CD4-positive, alpha-beta T cell treated with Interleukin-15 for 1 hour (primary cell): Measurements from ENCODE around the gene GLB1L.
A peak's percentile ranks its signal among the peaks of the same experiment; 100 is the strongest.
"Not testable (repeated sequence)": the region's sequence is repeated elsewhere in the genome, so short reads cannot be mapped to it uniquely, and the experiment has no call there.

Experiments used
- DNase-seq: peaks from one replicate; pipeline ENCODE4 v3.0.0-alpha.2; 2020

The GLB1L gene

GRCh38 chr2:219205165-219205538 is 40.1 kb downstream of the GLB1L start:
- no peak for DNase-seq

DNA sequence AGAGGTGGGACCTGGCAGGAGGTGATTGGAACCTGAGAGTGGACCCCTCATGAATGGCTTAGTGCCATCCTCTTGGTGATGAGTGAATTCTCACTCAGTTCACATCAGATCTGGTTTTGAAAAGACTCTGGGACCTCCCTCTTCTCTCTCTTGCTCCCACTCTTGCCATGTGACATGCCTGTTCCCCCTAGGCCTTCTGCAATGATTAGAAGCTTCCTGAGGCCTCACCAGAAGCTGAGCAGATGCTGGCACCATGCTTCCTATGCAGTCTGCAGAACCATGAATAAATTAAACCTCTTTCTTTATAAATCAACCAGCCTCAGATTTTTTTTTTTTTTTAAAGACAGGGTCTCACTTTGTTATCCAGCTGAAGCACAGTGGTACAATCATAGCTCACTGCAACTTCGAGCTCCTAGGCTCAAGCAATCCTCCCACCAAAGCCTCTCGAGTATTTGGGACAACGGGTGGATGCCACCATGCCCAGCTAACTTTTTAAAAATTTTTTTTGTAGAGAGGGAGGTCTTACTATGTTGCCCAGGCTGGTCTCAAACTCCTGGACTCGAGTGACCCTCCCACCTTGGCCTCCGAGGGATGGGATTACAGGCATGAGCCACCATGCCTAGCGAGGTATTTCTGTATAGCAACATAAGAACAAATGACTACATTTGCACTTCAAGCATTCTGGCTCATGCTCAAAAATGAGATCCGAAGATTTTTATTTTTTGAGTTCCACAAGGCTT is 40.6 kb downstream of the GLB1L start:
- DNase-seq = no peak

DNA sequence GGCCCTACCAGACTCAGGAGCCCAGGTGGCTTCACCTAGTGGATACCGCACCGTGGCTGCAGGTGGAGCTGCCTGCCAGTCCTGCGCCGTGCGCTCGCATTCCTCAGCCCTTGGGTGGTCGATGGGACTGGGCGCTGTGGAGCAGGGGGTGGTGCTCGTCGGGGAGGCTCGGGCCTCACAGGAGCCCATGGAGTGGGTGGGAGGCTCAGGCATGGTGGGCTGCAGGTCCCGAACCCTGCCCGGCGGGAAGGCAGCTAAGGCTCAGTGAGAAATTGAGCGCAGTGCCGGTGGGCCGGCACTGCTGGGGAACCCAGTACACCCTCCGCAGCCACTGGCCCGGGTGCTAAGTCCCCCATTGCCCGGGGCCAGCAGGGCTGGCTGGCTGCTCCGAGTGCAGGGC is 43.9 kb downstream of the GLB1L start:
- not testable (repeated sequence) for DNase-seq

DNA sequence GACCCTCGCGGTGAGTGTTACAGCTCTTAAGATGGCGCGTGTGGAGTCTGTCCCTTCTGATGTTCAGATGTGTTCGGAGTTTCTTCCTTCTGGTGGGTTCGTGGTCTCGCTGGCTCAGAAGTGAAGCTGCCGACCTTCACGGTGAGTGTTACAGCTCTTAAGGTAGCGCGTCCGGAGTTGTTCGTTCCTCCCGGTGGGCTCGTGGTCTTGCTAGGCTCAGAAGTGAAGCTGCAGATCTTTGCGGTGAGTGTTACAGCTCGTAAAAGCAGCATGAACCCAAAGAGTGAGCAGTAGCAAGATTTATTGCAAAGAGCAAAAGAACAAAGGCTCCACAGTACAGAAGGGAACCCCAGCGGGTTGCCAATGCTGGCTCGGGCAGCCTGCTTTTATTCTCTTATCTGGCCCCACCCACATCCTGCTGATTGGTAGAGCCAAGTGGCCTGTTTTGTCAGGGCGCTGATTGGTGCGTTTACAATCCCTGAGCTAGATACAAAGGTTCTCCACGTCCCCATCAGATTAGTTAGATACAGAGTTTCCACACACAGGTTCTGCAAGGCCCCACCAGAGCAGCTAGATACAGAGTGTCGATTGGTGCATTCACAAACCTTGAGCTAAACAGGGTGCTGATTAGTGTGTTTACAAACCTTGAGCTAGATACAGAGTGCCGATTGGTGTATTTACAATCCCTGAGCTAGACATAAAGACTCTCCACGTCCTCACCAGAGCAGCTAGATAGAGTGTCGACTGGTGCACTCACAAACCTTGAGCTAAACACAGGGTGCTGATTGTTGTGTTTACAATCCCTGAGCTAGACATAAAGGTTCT is 44.5 kb downstream of the GLB1L start:
- DNase-seq = peak; percentile 45

GRCh38 chr2:219199470-219200211 is 45.6 kb downstream of the GLB1L start:
- no peak for DNase-seq

- no peak for DNase-seq
These were observed 46.3 kb downstream of the GLB1L start for GRCh38 chr2:219198974-219199373.

GRCh38 chr2:219197388-219197787 is 47.9 kb downstream of the GLB1L start:
- DNase-seq = no peak

DNA sequence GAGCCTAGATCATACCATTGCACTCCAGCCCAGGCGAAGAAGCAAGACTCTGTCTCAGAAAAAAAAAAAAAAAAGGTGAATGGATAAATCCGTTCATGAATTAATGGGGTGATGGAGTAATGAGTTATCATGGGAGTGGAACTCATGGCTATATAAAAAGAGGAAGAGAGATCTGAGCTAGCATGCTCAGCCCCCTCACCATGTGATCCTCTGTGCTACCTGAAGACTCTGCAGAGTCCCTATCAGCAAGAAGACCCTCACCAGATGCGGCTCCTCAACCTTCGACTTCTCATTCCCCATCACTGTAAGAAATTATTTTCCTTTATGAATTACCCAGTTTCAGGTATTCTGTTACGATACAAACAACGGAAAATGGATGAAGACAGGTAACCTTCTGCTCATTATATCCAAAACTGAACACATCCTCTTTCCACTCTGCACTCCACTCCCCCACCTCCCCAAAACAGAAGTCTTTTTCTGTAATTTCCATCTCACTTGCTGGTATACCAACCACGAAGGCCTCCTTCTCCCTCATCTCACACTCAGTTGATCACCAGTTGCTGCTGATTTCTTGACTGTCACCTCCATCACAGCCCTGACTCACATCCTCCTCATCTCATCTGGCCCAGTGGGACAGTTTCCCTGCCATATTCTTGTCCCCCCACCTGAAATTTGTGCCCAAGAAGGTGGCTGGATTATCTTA is 58.3 kb downstream of the GLB1L start:
- no peak for DNase-seq
